ENCODE measurements around the gene PLOD2.

PLOD2 gene

DNA sequence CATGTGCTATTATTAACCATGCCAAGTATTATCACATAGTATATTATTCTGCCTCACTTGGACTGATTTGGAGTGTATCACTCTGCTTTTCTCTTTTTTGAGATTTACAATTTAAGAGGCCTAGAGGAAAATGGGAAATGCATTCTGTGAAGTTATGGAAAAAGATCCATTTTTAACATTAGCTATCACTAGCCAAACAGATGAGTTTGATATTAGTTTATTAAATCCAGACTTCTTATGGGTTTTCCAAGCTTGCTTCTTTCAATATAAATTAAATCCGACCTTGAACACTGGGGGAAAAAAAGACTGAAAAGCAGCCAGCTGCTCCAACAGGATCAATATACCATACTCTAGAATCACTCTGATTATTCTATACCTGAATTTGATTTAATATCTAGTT, 30.1 kb upstream of the PLOD2 start:
- no CpG with 5 or more reads among the region's 1 CpG for WGBS (ENCODE audit: extremely low coverage, insufficient coverage, insufficient read length)
- Histone ChIP-seq H3K4ac (ENCODE audit: low read depth, low read length) (no peak overlapping the region), H3K27ac (ENCODE audit: low read depth, low read length) (no peak overlapping the region), H3K14ac (ENCODE audit: low read length) (no peak overlapping the region), H3K79me2 (ENCODE audit: control insufficient read depth, insufficient read depth, low read length, poor library complexity) (no peaks in the 10 kb centered on the region), H2BK5ac (ENCODE audit: low read depth, low read length, poor library complexity) (no peak overlapping the region), H3K18ac (ENCODE audit: low read length) (no peak overlapping the region), H3K9ac (ENCODE audit: low read length) (no peak overlapping the region), H3K4me3 (ENCODE audit: low read depth, low read length) (no peak overlapping the region), H3K36me3 (ENCODE audit: control insufficient read depth in 1 of 2, insufficient read depth in 2 of 2, low read length in 2 of 2) (no peaks in the 10 kb centered on the region), H3K23ac (ENCODE audit: low read length) (no peak overlapping the region), H2AK5ac (ENCODE audit: low read length) (no peak overlapping the region), H4K12ac (ENCODE audit: low read depth, low read length) (no peak overlapping the region), H4K8ac (ENCODE audit: low read depth, low read length) (no peak overlapping the region), H3K9me3 (ENCODE audit: insufficient read depth, low read depth, low read length) (no peaks in the 10 kb centered on the region), H2BK12ac (ENCODE audit: low read length) (no peak overlapping the region), H2AFZ (ENCODE audit: insufficient read depth, low read length, poor library complexity) (no peak overlapping the region), H3K4me1 (ENCODE audit: control insufficient read depth in 1 of 2, insufficient read depth in 2 of 2, low read length in 2 of 2) (no peaks in the 10 kb centered on the region), H2BK120ac (ENCODE audit: insufficient read depth, low read length, poor library complexity) (no peak overlapping the region), H3K79me1 (ENCODE audit: low read length) (no peaks in the 10 kb centered on the region), H3K4me2 (ENCODE audit: low read length) (no peak overlapping the region), H4K91ac (ENCODE audit: low read depth, low read length) (no peak overlapping the region), H3K27me3 (ENCODE audit: insufficient read depth, low read length) (no peaks in the 10 kb centered on the region)
- no peak for DNase-seq

- no peak overlapping the region for H3K9ac ChIP-seq (ENCODE audit: low read length)
- H3K4me3 ChIP-seq (ENCODE audit: low read depth, low read length), result no peak overlapping the region
- H2AFZ ChIP-seq (ENCODE audit: insufficient read depth, low read length, poor library complexity), result no peak overlapping the region
- H3K4me2 ChIP-seq (ENCODE audit: low read length), result no peak overlapping the region
- no peak overlapping the region for H4K12ac ChIP-seq (ENCODE audit: low read depth, low read length)
- no peaks in the 10 kb centered on the region for H3K4me1 ChIP-seq (ENCODE audit: control insufficient read depth in 1 of 2, insufficient read depth in 2 of 2, low read length in 2 of 2)
- peak; percentile 9 to 83 for DNase-seq
- no peaks in the 10 kb centered on the region for H3K9me3 ChIP-seq (ENCODE audit: insufficient read depth, low read depth, low read length)
- H2BK5ac ChIP-seq (ENCODE audit: low read depth, low read length, poor library complexity), result no peak overlapping the region
- H2BK12ac ChIP-seq (ENCODE audit: low read length), result no peak overlapping the region
- no peak overlapping the region for H3K27ac ChIP-seq (ENCODE audit: low read depth, low read length)
- H2BK120ac ChIP-seq (ENCODE audit: insufficient read depth, low read length, poor library complexity), result no peak overlapping the region
- no peak overlapping the region for H3K14ac ChIP-seq (ENCODE audit: low read length)
- H4K91ac ChIP-seq (ENCODE audit: low read depth, low read length), result no peak overlapping the region
- H4K8ac ChIP-seq (ENCODE audit: low read depth, low read length), result no peak overlapping the region
- H3K4ac ChIP-seq (ENCODE audit: low read depth, low read length), result no peak overlapping the region
- no peaks in the 10 kb centered on the region for H3K36me3 ChIP-seq (ENCODE audit: control insufficient read depth in 1 of 2, insufficient read depth in 2 of 2, low read length in 2 of 2)
- H3K18ac ChIP-seq (ENCODE audit: low read length), result no peak overlapping the region
- no peaks in the 10 kb centered on the region for H3K79me1 ChIP-seq (ENCODE audit: low read length)
- no peaks in the 10 kb centered on the region for H3K79me2 ChIP-seq (ENCODE audit: control insufficient read depth, insufficient read depth, low read length, poor library complexity)
- no CpG with 5 or more reads among the region's 6 CpGs for WGBS (ENCODE audit: extremely low coverage, insufficient coverage, insufficient read length)
- no peaks in the 10 kb centered on the region for H3K27me3 ChIP-seq (ENCODE audit: insufficient read depth, low read length)
- no peak overlapping the region for H3K23ac ChIP-seq (ENCODE audit: low read length)
- H2AK5ac ChIP-seq (ENCODE audit: low read length), result no peak overlapping the region
Observed at GRCh38 chr3:146189519-146190173, 28.7 kb upstream of the PLOD2 start.

GRCh38 chr3:146187334-146187950, 26.5 kb upstream of the PLOD2 start:
- H2BK120ac ChIP-seq (ENCODE audit: insufficient read depth, low read length, poor library complexity), result no peak overlapping the region
- no peak overlapping the region for H3K4me3 ChIP-seq (ENCODE audit: low read depth, low read length)
- WGBS (ENCODE audit: extremely low coverage, insufficient coverage, insufficient read length), result no CpG with 5 or more reads among the region's 2 CpGs
- H2AFZ ChIP-seq (ENCODE audit: insufficient read depth, low read length, poor library complexity), result no peak overlapping the region
- H2AK5ac ChIP-seq (ENCODE audit: low read length), result no peak overlapping the region
- no peak overlapping the region for H4K8ac ChIP-seq (ENCODE audit: low read depth, low read length)
- H4K12ac ChIP-seq (ENCODE audit: low read depth, low read length), result no peak overlapping the region
- H3K27ac ChIP-seq (ENCODE audit: low read depth, low read length), result no peak overlapping the region
- H3K4me1 ChIP-seq (ENCODE audit: control insufficient read depth in 1 of 2, insufficient read depth in 2 of 2, low read length in 2 of 2), result no peaks in the 10 kb centered on the region
- no peak overlapping the region for H4K91ac ChIP-seq (ENCODE audit: low read depth, low read length)
- no peak overlapping the region for H3K4ac ChIP-seq (ENCODE audit: low read depth, low read length)
- no peaks in the 10 kb centered on the region for H3K27me3 ChIP-seq (ENCODE audit: insufficient read depth, low read length)
- peak in 1 of 2 donors; percentile 46 for DNase-seq
- no peak overlapping the region for H3K9ac ChIP-seq (ENCODE audit: low read length)
- no peak overlapping the region for H3K4me2 ChIP-seq (ENCODE audit: low read length)
- H3K36me3 ChIP-seq (ENCODE audit: control insufficient read depth in 1 of 2, insufficient read depth in 2 of 2, low read length in 2 of 2), result no peaks in the 10 kb centered on the region
- no peaks in the 10 kb centered on the region for H3K79me2 ChIP-seq (ENCODE audit: control insufficient read depth, insufficient read depth, low read length, poor library complexity)
- H3K18ac ChIP-seq (ENCODE audit: low read length), result no peak overlapping the region
- H2BK12ac ChIP-seq (ENCODE audit: low read length), result no peak overlapping the region
- H2BK5ac ChIP-seq (ENCODE audit: low read depth, low read length, poor library complexity), result no peak overlapping the region
- H3K79me1 ChIP-seq (ENCODE audit: low read length), result no peaks in the 10 kb centered on the region
- H3K14ac ChIP-seq (ENCODE audit: low read length), result no peak overlapping the region
- H3K9me3 ChIP-seq (ENCODE audit: insufficient read depth, low read depth, low read length), result no peaks in the 10 kb centered on the region
- H3K23ac ChIP-seq (ENCODE audit: low read length), result no peak overlapping the region

- no peaks in the 10 kb centered on the region for H3K27me3 ChIP-seq (ENCODE audit: insufficient read depth, low read length)
- no peaks in the 10 kb centered on the region for H3K9me3 ChIP-seq (ENCODE audit: insufficient read depth, low read depth, low read length)
- H4K8ac ChIP-seq (ENCODE audit: low read depth, low read length), result no peak overlapping the region
- no peak overlapping the region for H2BK12ac ChIP-seq (ENCODE audit: low read length)
- no peak overlapping the region for H4K12ac ChIP-seq (ENCODE audit: low read depth, low read length)
- no peak overlapping the region for H2AK5ac ChIP-seq (ENCODE audit: low read length)
- no peaks in the 10 kb centered on the region for H3K79me2 ChIP-seq (ENCODE audit: control insufficient read depth, insufficient read depth, low read length, poor library complexity)
- H2AFZ ChIP-seq (ENCODE audit: insufficient read depth, low read length, poor library complexity), result no peak overlapping the region
- no peak overlapping the region for H3K4ac ChIP-seq (ENCODE audit: low read depth, low read length)
- H3K14ac ChIP-seq (ENCODE audit: low read length), result no peak overlapping the region
- no peak overlapping the region for H4K91ac ChIP-seq (ENCODE audit: low read depth, low read length)
- no peak overlapping the region for H3K27ac ChIP-seq (ENCODE audit: low read depth, low read length)
- no peak overlapping the region for H3K9ac ChIP-seq (ENCODE audit: low read length)
- H3K4me3 ChIP-seq (ENCODE audit: low read depth, low read length), result no peak overlapping the region
- no peaks in the 10 kb centered on the region for H3K4me1 ChIP-seq (ENCODE audit: control insufficient read depth in 1 of 2, insufficient read depth in 2 of 2, low read length in 2 of 2)
- H3K4me2 ChIP-seq (ENCODE audit: low read length), result no peak overlapping the region
- no peak overlapping the region for H3K18ac ChIP-seq (ENCODE audit: low read length)
- WGBS (ENCODE audit: extremely low coverage, insufficient coverage, insufficient read length), result no CpG with 5 or more reads among the region's 2 CpGs
- no peaks in the 10 kb centered on the region for H3K36me3 ChIP-seq (ENCODE audit: control insufficient read depth in 1 of 2, insufficient read depth in 2 of 2, low read length in 2 of 2)
- H2BK5ac ChIP-seq (ENCODE audit: low read depth, low read length, poor library complexity), result no peak overlapping the region
- H3K23ac ChIP-seq (ENCODE audit: low read length), result no peak overlapping the region
- no peaks in the 10 kb centered on the region for H3K79me1 ChIP-seq (ENCODE audit: low read length)
- no peak overlapping the region for H2BK120ac ChIP-seq (ENCODE audit: insufficient read depth, low read length, poor library complexity)
- DNase-seq, result peak; percentile 54 to 74
Observed at GRCh38 chr3:146184241-146185015, 23.4 kb upstream of the PLOD2 start.
